ENCODE results near the gene SAP30BP.

DNA sequence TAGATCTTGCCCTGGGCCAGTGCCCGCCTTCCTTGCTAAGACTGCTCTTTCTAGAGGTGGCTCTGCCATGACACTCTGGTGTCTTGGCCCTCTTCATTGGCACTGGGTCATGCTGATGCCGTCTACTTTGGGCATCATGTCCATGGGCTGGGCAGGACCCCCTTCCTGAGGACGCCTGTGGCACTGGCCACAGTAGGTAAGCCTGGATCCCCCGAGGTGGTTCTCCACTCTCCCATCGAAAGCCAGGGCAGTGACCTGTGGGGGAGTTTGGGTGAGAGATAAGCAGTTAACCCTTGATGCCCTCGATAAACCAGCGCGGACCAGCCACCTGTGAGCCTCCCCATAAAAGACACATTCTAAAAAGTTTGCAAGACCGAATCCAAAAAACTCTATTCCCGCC, 34.1 kb downstream of the SAP30BP start:
- no peak for TF ChIP-seq SP1 (IDR thresholded peaks at IDR 0.05)
- TF ChIP-seq SUZ12 (IDR thresholded peaks at IDR 0.05), result no peak
- no peak for TF ChIP-seq L3MBTL2 (conservative IDR thresholded peaks at IDR 0.05)
- TF ChIP-seq FOXM1 (IDR thresholded peaks at IDR 0.05; ENCODE audit: borderline replicate concordance), result no peak
- TF ChIP-seq, protein P1, sequence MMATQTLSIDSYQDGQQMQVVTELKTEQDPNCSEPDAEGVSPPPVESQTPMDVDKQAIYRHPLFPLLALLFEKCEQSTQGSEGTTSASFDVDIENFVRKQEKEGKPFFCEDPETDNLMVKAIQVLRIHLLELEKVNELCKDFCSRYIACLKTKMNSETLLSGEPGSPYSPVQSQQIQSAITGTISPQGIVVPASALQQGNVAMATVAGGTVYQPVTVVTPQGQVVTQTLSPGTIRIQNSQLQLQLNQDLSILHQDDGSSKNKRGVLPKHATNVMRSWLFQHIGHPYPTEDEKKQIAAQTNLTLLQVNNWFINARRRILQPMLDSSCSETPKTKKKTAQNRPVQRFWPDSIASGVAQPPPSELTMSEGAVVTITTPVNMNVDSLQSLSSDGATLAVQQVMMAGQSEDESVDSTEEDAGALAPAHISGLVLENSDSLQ (IDR thresholded peaks at IDR 0.05), result no peak
- no peak for TF ChIP-seq BHLHE40 (IDR thresholded peaks at IDR 0.05; ENCODE audit: borderline replicate concordance)
- TF ChIP-seq FOXK2 (IDR thresholded peaks at IDR 0.05), result no peak
- TF ChIP-seq ELF4 (IDR thresholded peaks at IDR 0.05), result no peak
- TF ChIP-seq NFRKB (IDR thresholded peaks at IDR 0.05), result no peak
- no peak for TF ChIP-seq FOXA1 (IDR thresholded peaks at IDR 0.05)
- no peak for TF ChIP-seq CTBP1 (IDR thresholded peaks at IDR 0.05; ENCODE audit: borderline replicate concordance)
- TF ChIP-seq TARDBP (IDR thresholded peaks at IDR 0.05), result no peak
- TF ChIP-seq ZNF384 (IDR thresholded peaks at IDR 0.05), result no peak
- no peak for TF ChIP-seq LEF1 (IDR thresholded peaks at IDR 0.05; ENCODE audit: borderline replicate concordance)
